GM19467 (cell line): ENCODE results near the gene MUC20.
"Not testable (repeated sequence)": the region's sequence is repeated elsewhere in the genome, so short reads cannot be mapped to it uniquely, and the experiment has no call there.

Experiments used
- ATAC-seq: cut with Tn5 transposase; IDR thresholded peaks from one replicate; pipeline ENCODE4 v1.9.1; 2021; ENCODE audit warnings: mild to moderate bottlenecking, moderate library complexity; ENCODE audit not compliant: unreplicated experiment

Gene MUC20

DNA sequence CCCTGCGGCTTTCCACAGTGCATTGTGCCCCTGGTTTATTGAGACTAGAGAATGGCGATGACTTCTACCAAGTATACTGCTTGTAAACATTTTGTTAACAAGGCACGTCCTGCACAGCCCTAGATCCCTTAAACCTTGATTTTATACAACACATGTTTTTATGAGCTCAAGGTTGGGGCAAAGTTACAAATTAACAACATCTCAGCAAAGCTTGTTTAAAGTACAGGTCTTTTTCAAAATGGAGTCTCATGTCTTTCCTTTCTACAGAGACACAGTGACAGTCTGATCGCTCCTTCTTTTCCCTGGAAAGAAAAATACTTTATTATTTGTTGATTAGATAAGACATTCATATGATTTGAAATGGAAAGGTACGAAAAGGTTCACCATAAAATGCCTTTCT lies 8.0 kb downstream of the MUC20 start:
- not testable (repeated sequence) for ATAC-seq

DNA sequence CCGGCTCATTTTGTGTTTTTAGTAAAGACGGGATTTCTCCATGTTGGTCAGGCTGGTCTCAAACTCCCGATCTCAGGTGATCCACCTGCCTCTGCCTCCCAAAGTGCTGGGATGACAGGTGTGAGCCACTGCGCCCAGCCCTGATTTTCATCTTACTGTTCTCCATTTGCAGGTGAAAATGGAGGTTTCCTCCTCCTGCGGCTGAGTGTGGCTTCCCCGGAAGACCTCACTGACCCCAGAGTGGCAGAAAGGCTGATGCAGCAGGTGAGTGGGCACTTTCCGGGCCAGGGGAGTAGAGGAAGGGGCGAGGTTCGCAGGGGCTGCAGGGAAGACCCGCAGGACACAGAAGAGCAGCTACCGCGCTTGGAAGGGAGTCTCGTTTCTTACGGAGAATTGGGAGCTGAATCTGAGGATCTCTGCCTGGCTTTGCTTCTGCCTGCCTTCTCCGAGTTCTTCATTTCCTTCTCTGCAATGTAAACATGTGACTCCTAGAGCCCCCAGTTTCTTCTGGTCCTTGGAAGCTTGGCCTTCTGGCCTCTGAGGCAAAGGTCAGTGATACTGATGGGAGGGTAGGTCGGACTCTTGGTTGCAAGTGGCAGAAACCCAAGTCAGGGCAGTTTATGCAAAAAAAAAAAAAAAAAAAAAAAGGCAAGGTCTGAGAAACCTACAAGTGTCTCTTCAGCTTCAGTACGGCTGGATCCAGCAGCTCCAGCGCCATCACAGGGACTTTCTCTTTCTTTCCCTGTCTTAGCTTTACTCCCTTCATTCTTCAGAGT lies 8.9 kb downstream of the MUC20 start:
- ATAC-seq: no peak

DNA sequence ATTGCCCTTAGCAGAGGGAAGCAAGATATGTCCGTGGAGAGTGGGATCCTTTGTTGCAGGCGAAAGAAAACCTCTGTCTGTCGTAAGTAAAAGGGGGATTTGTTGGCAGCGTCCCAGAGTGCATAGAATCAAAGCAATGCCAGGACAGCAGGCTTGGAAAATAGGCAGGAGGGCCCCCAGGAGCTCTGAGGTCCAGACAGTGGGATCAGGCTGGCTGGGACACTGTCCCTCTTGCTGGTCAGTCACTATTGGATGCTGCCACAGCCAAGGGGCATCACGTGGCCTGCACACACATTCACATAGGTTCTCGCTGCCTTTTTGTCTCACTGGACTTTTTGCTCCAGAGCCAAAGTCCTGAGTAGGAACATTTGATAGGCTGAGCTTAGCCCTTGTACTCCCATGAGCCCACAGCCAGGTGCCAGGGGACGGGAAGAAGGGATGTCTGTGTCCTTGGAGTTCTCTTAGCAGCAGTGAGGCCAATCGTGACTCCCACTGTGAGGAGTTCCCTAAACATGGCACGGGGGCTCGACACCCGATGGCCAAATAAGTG lies 10.7 kb downstream of the MUC20 start:
- no peak for ATAC-seq

DNA sequence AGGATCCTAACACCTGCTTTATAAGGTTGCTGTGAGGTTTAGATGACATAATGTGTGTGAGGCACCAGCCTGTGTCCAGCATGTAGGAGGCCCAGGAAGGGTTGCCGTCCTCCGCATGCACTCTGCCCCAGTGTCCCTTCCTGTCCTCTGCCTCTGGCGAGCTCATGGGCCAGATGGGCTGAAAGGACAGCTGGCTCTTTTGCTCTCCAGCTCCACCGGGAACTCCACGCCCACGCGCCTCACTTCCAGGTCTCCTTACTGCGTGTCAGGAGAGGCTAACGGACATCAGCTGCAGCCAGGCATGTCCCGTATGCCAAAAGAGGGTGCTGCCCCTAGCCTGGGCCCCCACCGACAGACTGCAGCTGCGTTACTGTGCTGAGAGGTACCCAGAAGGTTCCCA lies 12.2 kb downstream of the MUC20 start:
- ATAC-seq: no peak

DNA sequence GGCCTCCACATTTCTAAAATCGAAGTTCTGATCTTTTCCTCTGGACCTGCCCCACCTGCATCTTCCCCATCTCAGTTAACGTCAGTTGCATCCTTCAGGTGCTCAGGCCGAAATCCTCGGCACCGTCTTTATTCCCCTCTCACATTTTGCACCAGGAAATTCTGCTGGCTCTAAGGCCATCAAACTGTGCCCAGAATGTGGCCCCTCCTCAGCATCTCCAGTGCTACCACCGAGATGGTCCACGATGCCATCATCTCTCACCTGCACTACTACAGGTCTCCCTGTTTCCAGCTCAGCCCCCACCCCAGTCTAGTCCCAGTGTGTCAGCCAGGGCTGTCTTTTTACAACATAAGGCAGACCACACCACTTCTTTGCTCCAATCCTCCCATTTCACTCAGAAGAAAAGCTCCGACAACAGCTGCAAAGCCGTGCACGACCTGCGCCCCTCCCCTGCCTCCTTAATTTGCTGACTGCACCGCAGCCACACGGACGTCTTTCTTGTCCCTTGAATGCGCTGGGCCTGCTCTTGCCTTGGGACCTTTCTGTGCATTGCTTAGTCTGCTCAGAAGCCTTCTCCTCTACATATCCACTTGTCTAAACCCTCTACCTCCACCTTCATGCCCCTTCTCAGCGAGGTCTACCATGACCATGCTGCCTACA lies 14.4 kb downstream of the MUC20 start:
- no peak for ATAC-seq

DNA sequence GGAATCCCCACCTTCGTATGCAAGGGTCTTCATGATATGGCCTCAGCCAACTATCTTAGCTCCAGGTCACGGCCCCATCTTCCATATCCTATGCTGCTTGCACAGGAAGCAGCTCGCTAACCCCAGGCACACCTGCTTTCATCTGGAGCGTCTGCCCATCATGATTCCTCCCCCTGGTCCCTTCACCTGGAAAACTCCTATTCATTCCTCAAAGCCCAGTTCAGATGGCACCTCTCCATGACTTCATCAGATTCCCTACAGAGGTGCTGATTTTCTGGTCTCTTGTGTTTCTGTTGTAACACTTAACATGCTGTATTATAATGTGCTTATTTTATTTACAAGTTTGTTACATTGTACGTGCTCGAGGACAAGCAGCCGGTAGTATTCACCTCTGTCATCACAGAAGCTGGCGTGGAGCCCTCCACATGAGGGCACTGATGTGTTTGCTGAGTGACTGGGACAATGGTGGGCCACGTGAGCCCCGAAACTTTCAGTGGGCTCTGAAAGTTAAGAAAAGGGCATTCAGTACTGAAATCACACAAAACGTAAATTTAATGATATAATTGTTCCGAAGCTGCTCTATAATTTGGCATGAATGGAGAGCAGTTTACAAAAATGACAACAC lies 16.2 kb downstream of the MUC20 start:
- ATAC-seq: no peak

DNA sequence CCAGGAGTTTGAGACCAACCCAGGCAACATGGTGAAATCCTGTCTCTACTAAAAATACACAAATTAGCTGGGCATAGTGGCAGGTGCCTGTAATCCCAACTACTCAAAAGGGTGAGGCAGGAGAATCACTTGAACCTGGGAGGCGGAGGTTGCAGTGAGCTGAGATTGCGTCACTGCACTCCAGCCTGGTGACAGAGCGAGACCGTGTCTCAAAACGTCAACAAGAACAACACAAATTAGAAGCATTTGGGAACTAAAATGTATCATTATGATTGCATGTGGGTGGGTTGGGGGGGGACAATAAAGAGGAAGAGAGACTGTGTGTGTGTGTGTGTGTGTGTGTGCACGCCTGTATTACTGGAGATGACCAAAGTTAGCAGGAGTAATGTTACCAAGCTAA lies 17.0 kb downstream of the MUC20 start:
- ATAC-seq: not testable (repeated sequence)

DNA sequence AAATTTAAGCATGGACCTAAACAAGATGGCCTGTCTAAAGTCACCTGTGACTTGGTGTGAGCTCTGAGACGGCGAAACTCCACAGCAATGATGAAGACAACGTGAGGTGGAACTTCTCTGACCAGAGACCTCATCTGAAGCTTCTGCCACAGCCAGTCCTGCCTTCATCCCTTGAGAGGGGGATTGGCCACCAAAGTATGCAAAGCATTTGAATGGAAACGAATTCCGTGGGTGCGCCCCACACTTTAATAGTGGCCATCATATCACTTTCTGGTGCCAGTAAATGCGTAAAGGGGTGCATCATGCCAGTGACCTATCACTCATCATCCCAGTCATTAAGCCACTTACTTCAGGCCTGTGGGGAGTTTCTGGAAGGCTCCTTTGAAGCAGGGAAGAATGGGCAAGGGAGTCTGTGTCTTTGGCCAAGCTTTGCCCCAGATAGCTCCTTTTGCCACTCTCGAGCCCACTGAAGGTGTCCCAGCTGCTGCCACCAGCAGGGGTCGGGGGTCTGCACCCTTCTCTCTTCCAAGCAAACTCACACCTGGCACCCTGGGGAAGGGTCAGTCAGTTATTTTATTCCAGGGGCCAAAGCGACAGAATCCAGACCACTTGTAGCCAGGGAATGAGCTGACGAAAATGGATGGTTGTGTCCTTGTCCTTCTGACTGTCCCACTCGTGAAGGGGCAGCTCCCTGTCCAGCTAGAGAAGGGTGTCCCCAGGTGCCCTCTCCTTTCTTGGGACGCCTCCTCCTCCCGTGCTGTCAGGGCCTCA lies 17.7 kb downstream of the MUC20 start:
- no peak for ATAC-seq

DNA sequence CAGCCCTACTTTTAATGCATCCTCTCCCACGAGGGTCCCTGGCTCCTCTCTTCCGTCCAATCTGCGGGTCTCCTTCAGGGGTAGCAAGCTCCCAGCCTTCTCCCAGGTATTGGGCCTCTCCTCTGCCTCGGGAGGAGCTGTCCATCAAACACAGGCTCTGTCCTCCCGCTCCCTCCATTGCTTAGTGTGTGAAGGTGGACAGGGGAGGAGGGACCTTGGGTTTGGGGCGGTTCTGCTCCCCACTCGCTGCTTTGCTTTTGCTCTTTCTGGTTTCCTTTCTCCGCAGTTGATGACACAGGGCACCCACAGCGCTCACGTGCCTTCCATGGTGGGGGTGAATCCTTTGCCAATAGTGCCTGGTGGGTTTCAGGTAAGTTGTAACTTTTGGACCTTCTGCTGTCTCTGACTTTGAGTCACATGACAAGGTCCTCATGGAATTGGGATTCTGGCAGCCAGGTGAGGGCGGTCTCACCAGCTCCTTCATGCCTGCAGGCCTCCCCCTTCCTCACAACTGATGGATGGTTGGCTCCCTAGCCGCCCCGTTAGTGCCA lies 18.9 kb downstream of the MUC20 start:
- ATAC-seq: no peak

DNA sequence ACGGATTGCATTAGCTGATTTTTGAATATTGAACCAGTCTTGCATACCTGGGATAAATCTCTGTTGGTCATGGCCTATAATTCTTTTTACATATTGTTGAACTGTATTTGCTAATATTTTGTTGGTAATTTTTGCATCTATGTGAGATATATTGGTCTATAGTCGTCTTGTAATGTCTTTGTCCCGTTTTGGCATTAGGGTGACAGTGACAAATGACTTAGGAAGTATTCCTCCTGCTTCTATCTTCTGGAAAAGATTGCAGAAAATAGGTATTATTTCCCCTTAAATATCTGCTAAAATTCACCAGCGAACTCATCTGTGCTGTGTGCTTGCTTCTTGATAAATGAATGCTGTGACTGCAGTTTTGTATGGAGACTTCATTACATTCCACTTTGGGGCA lies 23.7 kb downstream of the MUC20 start:
- no peak for ATAC-seq

DNA sequence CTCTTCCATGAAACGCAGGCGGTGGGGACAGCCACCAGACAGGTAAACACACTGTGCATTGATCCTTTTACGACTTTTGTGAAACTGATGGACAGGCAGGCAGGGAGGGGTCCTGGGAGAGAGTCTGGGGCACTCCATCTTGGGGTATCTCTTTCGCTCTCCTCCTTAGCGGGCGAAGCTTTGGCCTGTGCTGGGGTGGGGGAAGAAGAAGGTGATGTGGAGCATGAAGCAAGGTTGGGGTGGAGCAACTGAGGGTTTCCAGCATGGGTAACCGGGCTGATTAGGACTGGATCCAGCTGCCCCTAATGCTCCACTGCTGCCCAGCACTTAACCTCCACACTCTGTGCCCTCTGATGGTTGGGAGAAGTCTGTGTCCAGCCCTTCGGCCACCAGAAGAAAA lies 25.6 kb downstream of the MUC20 start:
- no peak for ATAC-seq

DNA sequence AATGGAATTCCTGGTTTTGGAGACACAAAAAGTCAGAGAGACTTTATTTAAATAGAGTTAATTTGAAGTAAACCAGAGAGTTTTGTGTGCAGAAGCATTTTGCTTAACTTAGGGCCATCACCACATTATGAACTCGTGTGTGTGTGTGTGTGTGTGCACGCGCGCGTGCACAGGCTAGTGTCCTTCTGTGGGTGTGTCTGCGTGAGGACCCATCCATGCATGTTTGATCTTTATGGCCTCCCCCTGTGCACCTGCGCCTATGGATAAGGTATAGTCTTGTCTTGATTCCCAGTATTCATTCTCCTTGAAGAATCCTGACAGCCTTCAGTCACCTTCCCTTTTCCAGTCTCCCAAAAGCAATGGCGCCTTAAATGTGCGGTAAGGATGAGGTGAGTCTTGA lies 26.0 kb downstream of the MUC20 start:
- no peak for ATAC-seq

DNA sequence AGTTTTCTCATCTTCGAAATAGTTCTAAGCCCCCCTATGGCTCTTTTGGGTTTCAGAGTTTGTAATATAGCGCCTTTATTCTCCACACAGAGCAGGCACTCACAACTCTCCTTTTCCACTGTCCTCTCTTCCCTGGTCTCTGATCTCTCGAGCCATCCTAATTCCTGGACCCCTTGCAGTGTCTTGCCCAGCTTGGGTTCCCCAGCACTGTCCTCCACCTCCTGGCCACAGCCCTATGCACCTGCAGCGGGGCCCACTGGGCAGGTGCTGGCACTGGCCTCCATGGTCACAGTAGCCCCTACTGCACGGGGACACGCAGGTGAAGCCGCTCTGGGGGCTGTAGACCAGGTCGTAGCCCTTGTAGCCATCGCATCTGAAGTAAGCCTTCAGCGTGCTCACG lies 27.9 kb downstream of the MUC20 start:
- no peak for ATAC-seq

DNA sequence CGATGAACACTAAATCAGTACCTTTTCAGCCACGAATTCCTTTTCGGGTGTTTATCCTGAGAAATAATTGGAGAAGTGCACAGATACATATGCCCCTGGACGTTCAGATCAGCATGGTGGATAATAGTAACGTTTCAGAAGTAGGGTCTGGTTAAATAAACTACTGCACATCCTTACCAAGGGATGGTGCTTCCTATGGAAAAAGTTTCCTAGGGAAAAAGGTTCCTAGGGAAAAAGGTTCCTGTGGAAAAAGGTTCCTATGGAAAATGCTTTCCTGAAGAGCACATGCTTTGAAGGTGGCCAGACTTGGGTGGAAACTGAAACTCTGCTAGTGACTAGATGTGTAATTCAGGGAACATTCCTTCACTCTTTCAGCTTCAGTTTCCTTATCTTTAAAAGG lies 28.3 kb downstream of the MUC20 start:
- not testable (repeated sequence) for ATAC-seq

DNA sequence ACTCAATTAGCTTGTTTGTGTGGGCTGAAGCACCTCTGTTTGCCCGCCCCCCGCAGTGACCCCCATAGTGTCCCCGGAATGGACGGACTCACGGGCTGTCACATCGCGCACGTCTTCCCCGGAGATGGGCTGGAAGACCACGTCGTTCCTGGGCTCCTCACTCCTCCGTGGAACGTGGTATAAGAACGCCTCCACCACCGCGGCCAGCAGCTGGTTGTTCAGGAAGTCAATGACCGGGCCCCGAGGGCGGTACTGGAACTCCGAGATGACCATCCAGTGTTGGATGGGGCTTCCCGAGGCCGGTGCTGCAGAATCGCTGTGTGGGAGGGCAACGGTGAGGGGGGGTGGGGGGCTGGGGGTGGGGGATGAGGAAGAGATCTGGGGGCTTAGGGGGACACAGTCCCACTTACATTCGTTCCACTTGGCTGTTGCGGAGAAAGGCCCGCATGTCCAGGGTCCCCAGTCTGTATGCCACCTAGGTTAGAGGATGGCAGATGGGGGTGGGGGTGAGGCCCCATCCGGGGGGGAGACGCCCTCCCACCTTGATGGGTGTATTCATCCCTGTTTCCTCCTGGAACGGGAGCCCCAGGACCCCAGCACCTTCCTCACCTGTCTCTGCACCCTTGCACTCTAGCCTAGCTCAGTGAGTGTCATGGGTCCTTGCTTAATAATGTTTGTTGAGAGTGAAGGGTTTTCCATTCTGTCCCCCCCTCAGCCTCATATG lies 30.2 kb downstream of the MUC20 start:
- no peak for ATAC-seq

DNA sequence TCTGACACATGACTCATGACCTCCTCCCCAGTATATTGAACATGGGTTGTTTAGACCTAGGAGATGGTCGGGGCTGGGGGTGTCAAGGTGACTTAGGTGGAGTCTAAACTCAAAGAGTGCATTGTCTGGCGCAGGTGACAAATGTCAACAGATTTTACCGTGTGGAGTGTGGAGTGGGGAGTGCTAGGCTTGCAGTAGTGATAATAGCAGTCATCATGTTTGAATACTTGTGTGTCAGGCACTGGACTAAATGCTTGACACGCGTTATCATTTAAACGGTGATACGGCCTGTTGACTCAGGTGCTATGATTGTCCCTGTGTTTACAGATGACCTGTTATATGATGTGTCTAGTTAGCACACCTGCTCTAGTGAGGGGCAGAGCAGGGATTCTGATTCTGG lies 30.8 kb downstream of the MUC20 start:
- ATAC-seq: no peak

DNA sequence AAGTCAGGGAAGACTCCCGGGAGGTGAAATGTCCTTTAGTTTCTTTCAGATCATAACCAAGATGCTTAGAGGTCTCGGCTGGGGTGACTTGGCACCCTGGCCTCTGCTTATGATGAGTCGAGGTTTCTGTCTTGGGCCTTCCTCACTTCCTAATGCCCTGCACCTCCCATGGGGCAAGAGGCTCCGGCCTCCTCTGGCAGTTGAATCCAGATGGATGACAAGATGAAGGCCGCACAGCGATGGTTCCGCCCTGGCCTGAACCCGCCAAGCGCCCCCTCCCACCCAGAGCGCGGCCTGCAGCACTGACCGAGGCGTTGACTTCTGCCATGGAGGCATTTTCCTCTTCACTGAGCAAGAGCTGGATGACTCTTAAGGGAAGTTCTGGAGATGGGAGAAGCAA lies 31.3 kb downstream of the MUC20 start:
- ATAC-seq: no peak

DNA sequence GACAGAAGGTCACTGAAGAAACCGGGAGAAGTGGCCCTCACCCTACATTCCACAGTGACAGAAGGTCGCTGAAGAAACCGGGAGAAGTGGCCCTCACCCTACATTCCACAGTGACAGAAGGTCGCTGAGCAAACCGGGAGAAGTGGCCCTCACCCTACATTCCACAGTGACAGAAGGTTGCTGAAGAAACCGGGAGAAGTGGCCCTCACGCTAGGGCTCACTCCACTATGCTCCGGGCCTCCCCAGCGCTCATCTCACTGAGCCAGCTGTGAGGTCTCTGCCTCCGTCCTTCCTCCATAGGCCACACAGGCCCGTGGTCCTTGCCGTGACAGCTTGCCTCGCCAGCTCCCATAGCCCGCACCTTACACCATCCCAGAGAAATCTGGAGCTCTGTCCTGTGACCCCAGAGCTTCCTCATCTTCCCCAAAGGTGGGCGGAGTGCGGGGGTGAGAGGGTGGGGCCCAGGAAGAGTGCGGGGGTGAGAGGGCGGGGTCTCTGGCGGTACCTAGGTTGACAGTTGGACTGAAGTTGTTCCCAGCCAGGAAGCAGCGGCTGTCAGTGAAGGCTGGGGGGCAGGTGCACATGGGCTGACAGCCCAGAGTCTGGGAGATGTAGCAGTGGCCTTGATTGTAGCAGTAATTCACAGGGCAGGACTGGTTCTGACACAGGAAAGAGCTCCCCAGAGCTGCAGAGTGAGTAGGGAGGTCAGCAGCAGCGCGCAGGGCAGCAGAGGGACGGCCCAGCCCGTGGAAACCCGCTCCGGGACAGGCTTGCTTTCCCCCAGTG lies 32.0 kb downstream of the MUC20 start:
- ATAC-seq: no peak

DNA sequence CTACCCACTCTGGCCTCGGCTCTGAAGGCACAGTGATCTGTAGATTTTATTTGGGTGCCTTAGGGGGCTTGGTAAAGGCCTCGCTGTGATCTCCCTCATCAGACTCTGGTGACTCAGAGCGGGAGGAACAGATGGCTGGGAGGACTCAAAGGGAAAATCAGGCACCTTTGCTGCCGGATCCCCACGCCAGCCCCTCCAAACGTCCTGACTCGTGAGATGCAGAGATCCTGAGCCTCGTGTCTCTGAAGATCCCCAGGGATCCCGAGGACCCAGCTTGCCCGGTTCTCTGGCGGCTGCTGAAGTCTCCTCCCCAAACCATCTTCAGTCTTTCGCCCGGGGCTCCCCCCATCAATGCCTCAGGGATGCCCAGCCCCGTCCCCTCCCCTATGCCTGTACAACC lies 32.8 kb downstream of the MUC20 start:
- ATAC-seq: no peak
